ENCODE measurements around the gene NRAS. TPM values are rescaled to one million over a fixed set of nuclear protein-coding genes. Genes with fewer than 3 reads are reported as not detected.

NRAS gene
- polyA plus RNA-seq, 1 of the 3 experiments (the other 2 are of a cell fraction), result 15.9 TPM

DNA sequence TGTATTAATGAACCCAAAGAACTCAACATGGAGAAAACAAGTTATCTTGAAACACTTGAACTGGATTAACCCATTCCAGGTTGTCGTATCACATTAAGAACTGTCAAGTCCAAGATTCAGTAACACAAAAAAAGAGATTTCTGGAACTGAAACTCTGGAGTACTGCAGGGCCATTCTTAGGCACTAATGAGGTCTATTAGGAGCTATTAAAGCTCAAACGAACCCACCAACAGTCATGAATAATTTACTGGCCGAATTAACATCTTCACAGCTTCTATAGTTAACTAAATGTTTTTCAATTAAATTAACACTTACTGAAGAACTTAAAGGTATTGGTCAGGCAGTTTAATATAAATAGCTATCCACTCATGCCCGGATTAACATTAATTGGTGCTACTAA lies 36.6 kb upstream of the NRAS start:
- Histone ChIP-seq H2AFZ (ENCODE audit: low read depth) (no peak overlapping the region), H3K9ac (no peak overlapping the region), H3K4me2 (no peak overlapping the region), H3K27me3 (ENCODE audit: insufficient read depth) (no peaks in the 10 kb centered on the region), H3K4me3 (ENCODE audit: low read depth in 2 of 2, low read length in 1 of 2) (no peak overlapping the region), H3K27ac (ENCODE audit: low read depth in 2 of 2, low read length in 1 of 2) (no peak overlapping the region), H3K36me3 (replicated peaks in 1 of 2; ENCODE audit: control insufficient read depth in 1 of 2, insufficient read depth in 2 of 2, low read length in 1 of 2) (peaks cover 38 to 49% of the 10 kb centered on the region in 2 experiments), H3K9me3 (no peaks in the 10 kb centered on the region), H3K4me1 (ENCODE audit: control insufficient read depth in 1 of 2, insufficient read depth in 2 of 2, low read depth in 1 of 2, low read length in 1 of 2) (peaks cover 11 to 50% of the 10 kb centered on the region in 2 experiments; a peak in 3 of 4 replicates), H3F3A (replicated peaks; ENCODE audit: insufficient read depth) (no peaks in the 10 kb centered on the region), H3K9me2 (no peaks in the 10 kb centered on the region), H4K20me1 (ENCODE audit: insufficient read depth) (peaks cover 91% of the 10 kb centered on the region), H3K79me2 (ENCODE audit: insufficient read depth) (peaks cover 96% of the 10 kb centered on the region)
- 90% methylated on average over 4 of the region's 4 CpGs for WGBS (ENCODE audit: low lambda C conversion rate)
- TF ChIP-seq MXI1 (IDR thresholded peaks at IDR 0.05; ENCODE audit: low read depth, low read length) (no peak), NFIC (IDR thresholded peaks at IDR 0.05; ENCODE audit: borderline replicate concordance) (no peak), SIN3A (IDR thresholded peaks at IDR 0.05; ENCODE audit: borderline replicate concordance, low read depth, low read length) (no peak), TCF12 (IDR thresholded peaks at IDR 0.05) (no peak), EP300 (IDR thresholded peaks at IDR 0.05; ENCODE audit: borderline replicate concordance in 1 of 2, low read depth in 1 of 2, low read length in 1 of 2) (no peak), GATA2 (CRISPR knock-in tag; IDR thresholded peaks at IDR 0.05) (no peak), RCOR1 (IDR thresholded peaks at IDR 0.05; ENCODE audit: low read length) (no peak), ELF1 (IDR thresholded peaks at IDR 0.05) (no peak), JUND (IDR thresholded peaks at IDR 0.05) (no peak), EZH2phosphoT487 (IDR thresholded peaks at IDR 0.05; ENCODE audit: borderline replicate concordance, low read depth) (no peak), CHD2 (IDR thresholded peaks at IDR 0.05; ENCODE audit: low read length, partially characterized antibody) (no peak), FOSL2 (IDR thresholded peaks at IDR 0.05; ENCODE audit: borderline replicate concordance, low read depth) (no peak), NRF1 (IDR thresholded peaks at IDR 0.05; ENCODE audit: low read depth, low read length) (no peak), TEAD4 (IDR thresholded peaks at IDR 0.05; ENCODE audit: borderline replicate concordance, insufficient read depth) (no peak)
- TF ChIP-seq, protein P1, sequence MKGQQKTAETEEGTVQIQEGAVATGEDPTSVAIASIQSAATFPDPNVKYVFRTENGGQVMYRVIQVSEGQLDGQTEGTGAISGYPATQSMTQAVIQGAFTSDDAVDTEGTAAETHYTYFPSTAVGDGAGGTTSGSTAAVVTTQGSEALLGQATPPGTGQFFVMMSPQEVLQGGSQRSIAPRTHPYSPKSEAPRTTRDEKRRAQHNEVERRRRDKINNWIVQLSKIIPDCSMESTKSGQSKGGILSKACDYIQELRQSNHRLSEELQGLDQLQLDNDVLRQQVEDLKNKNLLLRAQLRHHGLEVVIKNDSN (IDR thresholded peaks at IDR 0.05; ENCODE audit: borderline replicate concordance, low read depth), result no peak
- TF ChIP-seq, protein P2, sequence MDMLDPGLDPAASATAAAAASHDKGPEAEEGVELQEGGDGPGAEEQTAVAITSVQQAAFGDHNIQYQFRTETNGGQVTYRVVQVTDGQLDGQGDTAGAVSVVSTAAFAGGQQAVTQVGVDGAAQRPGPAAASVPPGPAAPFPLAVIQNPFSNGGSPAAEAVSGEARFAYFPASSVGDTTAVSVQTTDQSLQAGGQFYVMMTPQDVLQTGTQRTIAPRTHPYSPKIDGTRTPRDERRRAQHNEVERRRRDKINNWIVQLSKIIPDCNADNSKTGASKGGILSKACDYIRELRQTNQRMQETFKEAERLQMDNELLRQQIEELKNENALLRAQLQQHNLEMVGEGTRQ (IDR thresholded peaks at IDR 0.05; ENCODE audit: borderline replicate concordance, low read depth, low read length), result no peak
- TF ChIP-seq, protein P3, sequence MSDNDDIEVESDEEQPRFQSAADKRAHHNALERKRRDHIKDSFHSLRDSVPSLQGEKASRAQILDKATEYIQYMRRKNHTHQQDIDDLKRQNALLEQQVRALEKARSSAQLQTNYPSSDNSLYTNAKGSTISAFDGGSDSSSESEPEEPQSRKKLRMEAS (IDR thresholded peaks at IDR 0.05; ENCODE audit: low read depth), result no peak
- POLR2A ChIA-PET, result no interaction called here
- DNase-seq, result no peak
- CTCF ChIA-PET, result no interaction called here

DNA sequence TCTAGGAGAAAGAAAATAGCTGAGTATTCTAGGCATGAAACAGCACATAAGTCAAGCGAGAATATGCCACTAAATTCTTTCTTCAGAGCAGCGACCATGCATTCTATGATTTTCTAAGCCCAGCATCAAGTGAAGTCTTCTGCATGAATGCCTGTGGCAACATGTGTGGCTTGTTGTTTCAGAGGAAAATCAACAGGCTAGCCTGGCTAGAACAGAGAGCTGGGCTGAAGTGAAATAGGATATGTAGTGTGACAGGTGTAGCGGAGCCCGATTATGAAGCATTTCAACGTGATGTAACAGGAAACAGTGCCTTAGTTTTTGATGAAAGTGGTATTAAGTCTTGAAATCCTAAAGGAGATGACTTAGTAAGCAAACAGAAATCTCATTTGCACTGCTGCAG lies 34.2 kb upstream of the NRAS start:
- H3K36me3 ChIP-seq (replicated peaks in 1 of 2; ENCODE audit: control insufficient read depth in 1 of 2, insufficient read depth in 2 of 2, low read length in 1 of 2), result peaks cover 51 to 58% of the 10 kb centered on the region in 2 experiments
- CTCF ChIA-PET, result interaction anchor here (0.6 to 1.9 kb wide), 2 partner anchors 14 to 1614 kb away, joined by 3 to 5 read pairs; no protein-coding TSS in a partner anchor
- H3K27me3 ChIP-seq (ENCODE audit: insufficient read depth), result no peaks in the 10 kb centered on the region
- H3K9ac ChIP-seq, result no peak overlapping the region
- no peaks in the 10 kb centered on the region for H3K9me2 ChIP-seq
- peaks cover 6 to 42% of the 10 kb centered on the region in 2 experiments; a peak in 3 of 4 replicates for H3K4me1 ChIP-seq (ENCODE audit: control insufficient read depth in 1 of 2, insufficient read depth in 2 of 2, low read depth in 1 of 2, low read length in 1 of 2)
- no peak for DNase-seq
- H3K79me2 ChIP-seq (ENCODE audit: insufficient read depth), result peaks cover 100% of the 10 kb centered on the region
- POLR2A ChIA-PET, result no interaction called here
- H4K20me1 ChIP-seq (ENCODE audit: insufficient read depth), result peaks cover 99% of the 10 kb centered on the region
- H3K9me3 ChIP-seq, result no peaks in the 10 kb centered on the region
- TF ChIP-seq, protein P1 (IDR thresholded peaks at IDR 0.05; ENCODE audit: borderline replicate concordance, low read depth), result no peak
- TF ChIP-seq EZH2phosphoT487 (IDR thresholded peaks at IDR 0.05; ENCODE audit: borderline replicate concordance, low read depth), result no peak
- no peak for TF ChIP-seq RFX5 (IDR thresholded peaks at IDR 0.05; ENCODE audit: low read length)
- TF ChIP-seq NRF1 (IDR thresholded peaks at IDR 0.05; ENCODE audit: low read depth, low read length), result no peak
- TF ChIP-seq RAD21 (IDR thresholded peaks at IDR 0.05; ENCODE audit: low read length), result no peak
- no peak for TF ChIP-seq TEAD4 (IDR thresholded peaks at IDR 0.05; ENCODE audit: borderline replicate concordance, insufficient read depth)
- TF ChIP-seq MEF2A (IDR thresholded peaks at IDR 0.05; ENCODE audit: borderline replicate concordance, low read depth), result no peak
- TF ChIP-seq, protein P4, sequence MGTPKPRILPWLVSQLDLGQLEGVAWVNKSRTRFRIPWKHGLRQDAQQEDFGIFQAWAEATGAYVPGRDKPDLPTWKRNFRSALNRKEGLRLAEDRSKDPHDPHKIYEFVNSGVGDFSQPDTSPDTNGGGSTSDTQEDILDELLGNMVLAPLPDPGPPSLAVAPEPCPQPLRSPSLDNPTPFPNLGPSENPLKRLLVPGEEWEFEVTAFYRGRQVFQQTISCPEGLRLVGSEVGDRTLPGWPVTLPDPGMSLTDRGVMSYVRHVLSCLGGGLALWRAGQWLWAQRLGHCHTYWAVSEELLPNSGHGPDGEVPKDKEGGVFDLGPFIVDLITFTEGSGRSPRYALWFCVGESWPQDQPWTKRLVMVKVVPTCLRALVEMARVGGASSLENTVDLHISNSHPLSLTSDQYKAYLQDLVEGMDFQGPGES (IDR thresholded peaks at IDR 0.05; ENCODE audit: low read depth, low read length), result no peak
- TF ChIP-seq GABPA (IDR thresholded peaks at IDR 0.05; ENCODE audit: low read depth), result no peak
- no peak for TF ChIP-seq FOXJ3 (CRISPR knock-in tag; IDR thresholded peaks at IDR 0.05)
- TF ChIP-seq, protein P3 (IDR thresholded peaks at IDR 0.05; ENCODE audit: low read depth), result no peak
- TF ChIP-seq RCOR1 (IDR thresholded peaks at IDR 0.05; ENCODE audit: low read length), result no peak
- TF ChIP-seq MXI1 (IDR thresholded peaks at IDR 0.05; ENCODE audit: low read depth, low read length), result no peak
- no peak for TF ChIP-seq POLR2AphosphoS5 (IDR thresholded peaks at IDR 0.05; ENCODE audit: low read depth, low read length)
- TF ChIP-seq RXRA (IDR thresholded peaks at IDR 0.05; ENCODE audit: borderline replicate concordance, low read depth), result no peak
- TF ChIP-seq YY1 (IDR thresholded peaks at IDR 0.05; ENCODE audit: low read depth), result no peak
- WGBS (ENCODE audit: low lambda C conversion rate), result 87% methylated on average over 5 of the region's 5 CpGs
- no peaks in the 10 kb centered on the region for H3F3A ChIP-seq (replicated peaks; ENCODE audit: insufficient read depth)
- H3K27ac ChIP-seq (ENCODE audit: low read depth in 2 of 2, low read length in 1 of 2), result no peak overlapping the region
- H2AFZ ChIP-seq (ENCODE audit: low read depth), result no peak overlapping the region
- H3K4me3 ChIP-seq (ENCODE audit: low read depth in 2 of 2, low read length in 1 of 2), result no peak overlapping the region
- no peak overlapping the region for H3K4me2 ChIP-seq

All from SK-N-SH (cell line).